ENCODE measurements around the gene MORN1. TPM values are rescaled to one million over a fixed set of nuclear protein-coding genes. Genes with fewer than 3 reads are reported as not detected.

The MORN1 gene
- total and polyA plus RNA-seq, 10 donors: 1.9 to 13.5 (median 6.9) TPM

GRCh38 chr1:2295526-2295925 is 95.8 kb downstream of the MORN1 start:
- intact Hi-C loops (cut with DNase I; ENCODE audit: low total_unique reads): loop anchor here (10.0 kb wide), 1 partner anchor 61 kb away; no protein-coding TSS in a partner anchor
- peaks cover 0 to 11% (median 0%) of the 10 kb centered on the region in 6 donors for H3K36me3 ChIP-seq
- H3K9me3 ChIP-seq: no peaks in the 10 kb centered on the region
- peak overlapping the region in 4 of 8 donors; percentile 33 to 84 (median 56) for H3K27ac ChIP-seq
- WGBS, 5 donors: 78 to 90% (median 87%) methylated on average over 13 of the region's 13 CpGs
- no peak for TF ChIP-seq CTCF (IDR thresholded peaks at IDR 0.05 in 8 of 11, conservative IDR thresholded peaks at IDR 0.05 in 3 of 11)
- TF ChIP-seq POLR2A (IDR thresholded peaks at IDR 0.05): no peak
- peak; percentile 38 to 75 (median 67) for TF ChIP-seq POLR2AphosphoS5 (IDR thresholded peaks at IDR 0.05)
- peaks cover 70 to 100% (median 96%) of the 10 kb centered on the region in 6 donors for H3K4me1 ChIP-seq
- no peak for DNase-seq
- peaks cover 0 to 15% (median 0%) of the 10 kb centered on the region in 7 donors for H3K27me3 ChIP-seq (replicated peaks in 1 of 7)
- H3K4me3 ChIP-seq: no peak overlapping the region

GRCh38 chr1:2294725-2295078 is 96.7 kb downstream of the MORN1 start:
- intact Hi-C loops (cut with DNase I; ENCODE audit: low total_unique reads): loop anchor here (10.0 kb wide), 1 partner anchor 60 kb away; no protein-coding TSS in a partner anchor
- no peak for TF ChIP-seq CTCF (IDR thresholded peaks at IDR 0.05 in 8 of 11, conservative IDR thresholded peaks at IDR 0.05 in 3 of 11)
- no peak for DNase-seq
- H3K9me3 ChIP-seq: no peaks in the 10 kb centered on the region
- H3K4me3 ChIP-seq: no peak overlapping the region
- 64 to 84% (median 71%) methylated on average over 4 to 5 of the region's 5 CpGs for WGBS, 5 donors
- peak overlapping the region in 6 of 8 donors; percentile 33 to 84 (median 48) for H3K27ac ChIP-seq
- H3K4me1 ChIP-seq: peaks cover 70 to 100% (median 96%) of the 10 kb centered on the region in 6 donors
- peaks cover 0 to 7% (median 0%) of the 10 kb centered on the region in 7 donors for H3K27me3 ChIP-seq (replicated peaks in 1 of 7)
- peaks cover 0 to 11% (median 0%) of the 10 kb centered on the region in 6 donors for H3K36me3 ChIP-seq

- H3K9me3 ChIP-seq: no peaks in the 10 kb centered on the region
- intact Hi-C loops (cut with DNase I; ENCODE audit: low total_unique reads): loop anchor here (10.0 kb wide), 1 partner anchor 59 kb away; no protein-coding TSS in a partner anchor
- H3K27ac ChIP-seq: peak overlapping the region in 6 of 8 donors; percentile 33 to 84 (median 48)
- H3K27me3 ChIP-seq (replicated peaks in 1 of 7): peaks cover 0 to 6% (median 0%) of the 10 kb centered on the region in 7 donors
- 47 to 53% (median 50%) methylated on average over 21 to 23 of the region's 23 CpGs for WGBS, 5 donors
- H3K36me3 ChIP-seq: peaks cover 0 to 11% (median 0%) of the 10 kb centered on the region in 6 donors
- peak in 1 of 3 donors; percentile 15 for TF ChIP-seq POLR2AphosphoS5 (IDR thresholded peaks at IDR 0.05)
- no peak for TF ChIP-seq POLR2A (IDR thresholded peaks at IDR 0.05)
- no peak overlapping the region for H3K4me3 ChIP-seq
- H3K4me1 ChIP-seq: peaks cover 68 to 100% (median 96%) of the 10 kb centered on the region in 6 donors
- no peak for DNase-seq
Observed at GRCh38 chr1:2294033-2294724, 97.2 kb downstream of the MORN1 start.

- Histone ChIP-seq H3K9me3 (no peaks in the 10 kb centered on the region), H3K36me3 (peaks cover 0 to 8% (median 0%) of the 10 kb centered on the region in 6 donors), H3K4me1 (peaks cover 72 to 100% (median 96%) of the 10 kb centered on the region in 6 donors), H3K27me3 (replicated peaks in 1 of 7) (peaks cover 0 to 6% (median 0%) of the 10 kb centered on the region in 7 donors), H3K27ac (peak overlapping the region in 6 of 8 donors; percentile 20 to 88 (median 85)), H3K4me3 (no peak overlapping the region)
- WGBS, 5 donors: 73 to 90% (median 85%) methylated on average over 23 to 30 of the region's 30 CpGs
- intact Hi-C loops (cut with DNase I; ENCODE audit: low total_unique reads): loop anchor here (10.0 kb wide), 1 partner anchor 58 kb away; no protein-coding TSS in a partner anchor
- no peak for DNase-seq
- TF ChIP-seq CTCF (IDR thresholded peaks at IDR 0.05 in 8 of 11, conservative IDR thresholded peaks at IDR 0.05 in 3 of 11): no peak
- no peak for TF ChIP-seq POLR2A (IDR thresholded peaks at IDR 0.05)
- TF ChIP-seq POLR2AphosphoS5 (IDR thresholded peaks at IDR 0.05): peak in 1 of 3 donors; percentile 17
Observed at GRCh38 chr1:2292725-2293450, 98.5 kb downstream of the MORN1 start.
